Liver (tissue), 9 donors: ENCODE results near the gene LNX1. TPM values are rescaled to one million over a fixed set of nuclear protein-coding genes. Genes with fewer than 3 reads are reported as not detected.

ENCODE experiments used
- DNase-seq: peaks from one replicate; pipeline ENCODE4 v3.0.0-alpha.2; 2017; ENCODE audit warnings: low spot score
- H3K27ac ChIP-seq, 2 donors: one replicate each; pipeline ENCODE4 v1.7.0; 2013; ENCODE audit warnings: inconsistent platforms in 2 of 2, low read length in 2 of 2, control low read depth in 1 of 2, low read depth in 1 of 2, mild to moderate bottlenecking in 1 of 2
- H3K27me3 ChIP-seq, 4 donors: one replicate each; pipeline versions ENCODE4 v1.6.1 to v1.7.0; 2013; ENCODE audit warnings: low read length in 3 of 4, inconsistent platforms in 1 of 4, mild to moderate bottlenecking in 1 of 4, moderate library complexity in 1 of 4; ENCODE audit not compliant: control insufficient read depth in 4 of 4, insufficient read depth in 4 of 4
- H3K36me3 ChIP-seq, 4 donors: one replicate each; pipeline versions ENCODE4 v1.6.1 to v1.7.0; 2013; ENCODE audit warnings: low read length in 3 of 4, mild to moderate bottlenecking in 3 of 4, low read depth in 1 of 4, moderate library complexity in 1 of 4; ENCODE audit not compliant: control insufficient read depth in 4 of 4, insufficient read depth in 3 of 4
- H3K4me1 ChIP-seq, 4 donors: one replicate each; pipeline versions ENCODE4 v1.6.1 to v1.7.0; 2013; ENCODE audit warnings: low read length in 3 of 4, mild to moderate bottlenecking in 3 of 4, moderate library complexity in 1 of 4; ENCODE audit not compliant: control insufficient read depth in 4 of 4, insufficient read depth in 4 of 4
- H3K4me3 ChIP-seq, 3 donors: one replicate each; pipeline versions ENCODE4 v1.6.1 to v1.7.0; 2013; ENCODE audit warnings: low read length in 3 of 3, control low read depth in 1 of 3, low read depth in 1 of 3, mild to moderate bottlenecking in 1 of 3
- H3K9ac ChIP-seq, 2 donors: one replicate each; pipeline ENCODE4 v1.7.0; 2013; ENCODE audit warnings: low read length in 2 of 2, mild to moderate bottlenecking in 2 of 2, moderate library complexity in 2 of 2, control low read depth in 1 of 2, low read depth in 1 of 2
- H3K9me3 ChIP-seq, 4 donors: one replicate each; pipeline versions ENCODE4 v1.6.1 to v1.7.0; 2013; ENCODE audit warnings: low read length in 3 of 4; ENCODE audit not compliant: control insufficient read depth in 4 of 4
- ATF3 ChIP-seq: IDR thresholded peaks from 2 replicates; pipeline ENCODE4 v1.6.1; 2016; ENCODE audit warnings: antibody characterized with exemption
- CTCF ChIP-seq: fragments of 150-350 bp; IDR thresholded peaks from 2 replicates; pipeline ENCODE4 v1.5.1; 2017; ENCODE audit warnings: improper control_type of control experiment, low read depth, low read length; ENCODE audit not compliant: missing input control
- EGR1 ChIP-seq, 2 donors: IDR thresholded peaks; 2 replicates each; pipeline ENCODE4 v1.6.1; 2016 to 2018; ENCODE audit warnings: antibody characterized with exemption in 2 of 2, low read depth in 2 of 2
- FOXA1 ChIP-seq: IDR thresholded peaks from 2 replicates; pipeline ENCODE4 v1.6.1; 2016; ENCODE audit warnings: antibody characterized with exemption
- FOXA2 ChIP-seq: IDR thresholded peaks from 2 replicates; pipeline ENCODE4 v1.6.1; 2016; ENCODE audit warnings: antibody characterized with exemption
- GABPA ChIP-seq, 2 donors: IDR thresholded peaks in 1 of 2; conservative IDR thresholded peaks in 1 of 2; 2 replicates each; pipeline ENCODE4 v1.6.1; 2016; ENCODE audit warnings: antibody characterized with exemption in 2 of 2, mild to moderate bottlenecking in 1 of 2, moderate library complexity in 1 of 2
- HNF4G ChIP-seq: IDR thresholded peaks from 2 replicates; pipeline ENCODE4 v1.6.1; 2016; ENCODE audit warnings: antibody characterized with exemption
- JUND ChIP-seq, 2 donors: IDR thresholded peaks; 2 replicates each; pipeline ENCODE4 v1.6.1; 2016; ENCODE audit warnings: antibody characterized with exemption in 2 of 2
- NR2F2 ChIP-seq: IDR thresholded peaks from 2 replicates; pipeline ENCODE4 v1.6.1; 2016; ENCODE audit warnings: antibody characterized with exemption
- RAD21 ChIP-seq, 2 donors: IDR thresholded peaks; 2 replicates each; pipeline ENCODE4 v1.6.1; 2016; ENCODE audit warnings: antibody characterized with exemption in 2 of 2, mild to moderate bottlenecking in 2 of 2
- REST ChIP-seq: IDR thresholded peaks from 2 replicates; pipeline ENCODE4 v1.6.1; 2016; ENCODE audit warnings: antibody characterized with exemption, mild to moderate bottlenecking
- RXRA ChIP-seq, 2 donors: IDR thresholded peaks; 2 replicates each; pipeline ENCODE4 v1.6.1; 2017 to 2018; ENCODE audit warnings: antibody characterized with exemption in 2 of 2, mild to moderate bottlenecking in 1 of 2
- SP1 ChIP-seq: IDR thresholded peaks from 2 replicates; pipeline ENCODE4 v1.6.1; 2018; ENCODE audit warnings: antibody characterized with exemption, mild to moderate bottlenecking
- TAF1 ChIP-seq: conservative IDR thresholded peaks from 2 replicates; pipeline ENCODE4 v1.6.1; 2016; ENCODE audit warnings: antibody characterized with exemption, mild to moderate bottlenecking
- YY1 ChIP-seq: IDR thresholded peaks from 2 replicates; pipeline ENCODE4 v1.6.1; 2016; ENCODE audit warnings: antibody characterized with exemption, mild to moderate bottlenecking
- WGBS: extraction: QIAGEN DNeasy Blood & Tissue Kit; methylation state at CpG from one replicate; pipeline ENCODE4 v1.1.7; 2013; 5-methylcytosine and 5-hydroxymethylcytosine counted together
- polyA plus RNA-seq, 2 donors: library from polyadenylated mRNA; stranded (reverse) in 1 of 2; unstranded in 1 of 2; fragments of 200-250 nt in 1 of 2; fragments of >200 nt in 1 of 2; fragmentation: Nextera tagmentation in 1 of 2; extraction: Ambion mirVana in 1 of 2; gene quantifications; one replicate each; pipeline versions ENCODE4 v1.2.1 to v1.2.3, GENCODE V29; 2013 to 2015
- total RNA-seq, 2 donors: library from RNA; depleted of rRNA; stranded (reverse); fragments of >200 nt; gene quantifications; one replicate each; pipeline ENCODE4 v1.2.3, GENCODE V29; 2014
- TF ChIP-seq, protein P1 (sequence below): IDR thresholded peaks from 2 replicates; pipeline ENCODE4 v1.6.1; 2016; ENCODE audit warnings: antibody characterized with exemption
- TF ChIP-seq, protein P2 (sequence below): IDR thresholded peaks from 2 replicates; pipeline ENCODE4 v1.6.1; 2016; ENCODE audit warnings: antibody characterized with exemption
- donor health status: healthy.
- donor health status: healthy.
- donor health status: healthy.
- donor health status: healthy.
- donor health status: healthy.

Gene LNX1
- total and polyA plus RNA-seq, 4 donors = 1.5 to 3.4 (median 2.3) TPM

DNA sequence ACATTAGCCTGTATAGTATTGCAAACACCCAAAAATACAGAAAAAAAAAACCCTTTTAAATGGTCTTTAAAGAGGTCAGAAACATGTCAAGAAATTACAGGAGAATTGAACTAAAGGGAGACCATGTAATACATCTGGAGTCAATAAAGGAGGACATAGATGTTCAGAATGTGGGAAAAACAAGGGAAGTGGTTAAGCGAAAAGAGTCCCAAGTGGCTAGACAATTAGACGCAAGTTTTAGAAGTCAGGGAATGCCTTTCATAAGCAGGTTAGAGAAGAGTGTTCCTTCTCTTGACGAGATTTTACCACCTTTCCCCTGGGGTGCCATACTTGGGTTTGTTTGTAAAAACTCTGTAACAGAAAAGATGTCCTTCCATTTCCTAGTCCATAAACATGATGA lies 7.8 kb downstream of the LNX1 start:
- no peak overlapping the region for H3K27ac ChIP-seq
- DNase-seq = no peak
- WGBS = 94% methylated on average over 3 of the region's 3 CpGs
- H3K27me3 ChIP-seq = no peaks in the 10 kb centered on the region
- H3K4me3 ChIP-seq = no peak overlapping the region
- no peak overlapping the region for H3K9ac ChIP-seq
- TF ChIP-seq JUND (IDR thresholded peaks at IDR 0.05) = no peak
- H3K9me3 ChIP-seq = no peaks in the 10 kb centered on the region
- peaks cover 2 to 18% (median 8%) of the 10 kb centered on the region in 4 donors for H3K4me1 ChIP-seq
- no peaks in the 10 kb centered on the region for H3K36me3 ChIP-seq

DNA sequence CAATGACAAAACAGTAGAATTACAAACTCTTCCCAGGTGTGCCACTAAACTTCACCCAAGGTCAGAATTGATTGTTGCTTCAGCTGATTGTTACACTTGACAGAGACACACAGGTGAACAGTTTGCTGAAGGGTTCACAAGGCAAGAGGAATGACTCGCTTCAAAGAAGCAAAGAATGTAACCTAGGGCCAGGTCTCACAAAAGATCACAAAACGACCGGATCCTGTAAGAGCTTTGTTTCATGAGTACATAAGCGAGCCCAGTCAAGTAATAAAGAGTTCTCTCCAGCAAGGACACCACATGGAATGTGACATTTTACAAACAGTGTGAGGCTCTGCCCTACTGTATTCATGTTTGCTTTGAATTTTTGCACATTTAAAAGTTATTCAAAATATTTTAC lies 9.1 kb downstream of the LNX1 start:
- H3K27me3 ChIP-seq = no peaks in the 10 kb centered on the region
- peaks cover 1 to 16% (median 4%) of the 10 kb centered on the region in 4 donors for H3K4me1 ChIP-seq
- H3K27ac ChIP-seq = no peak overlapping the region
- H3K9ac ChIP-seq = no peak overlapping the region
- no peaks in the 10 kb centered on the region for H3K36me3 ChIP-seq
- TF ChIP-seq RXRA (IDR thresholded peaks at IDR 0.05) (peak in 1 of 2 donors; percentile 10), GABPA (IDR thresholded peaks at IDR 0.05 in 1 of 2, conservative IDR thresholded peaks at IDR 0.05 in 1 of 2) (no peak), FOXA1 (no peak), CTCF (no peak), EGR1 (IDR thresholded peaks at IDR 0.05; ENCODE audit: low read depth in 2 of 2) (no peak), ATF3 (no peak), SP1 (no peak)
- TF ChIP-seq, protein P1, sequence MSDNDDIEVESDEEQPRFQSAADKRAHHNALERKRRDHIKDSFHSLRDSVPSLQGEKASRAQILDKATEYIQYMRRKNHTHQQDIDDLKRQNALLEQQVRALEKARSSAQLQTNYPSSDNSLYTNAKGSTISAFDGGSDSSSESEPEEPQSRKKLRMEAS = no peak
- no peak for DNase-seq
- WGBS = 49% methylated on average over 4 of the region's 4 CpGs
- no peaks in the 10 kb centered on the region for H3K9me3 ChIP-seq
- no peak overlapping the region for H3K4me3 ChIP-seq

- Histone ChIP-seq H3K4me3 (no peak overlapping the region), H3K27me3 (no peaks in the 10 kb centered on the region), H3K4me1 (peaks cover 4 to 23% (median 9%) of the 10 kb centered on the region in 4 donors), H3K36me3 (no peaks in the 10 kb centered on the region), H3K9me3 (no peaks in the 10 kb centered on the region), H3K27ac (no peak overlapping the region), H3K9ac (no peak overlapping the region)
- WGBS = 88% methylated on average over 3 of the region's 3 CpGs
- no peak for DNase-seq
- TF ChIP-seq REST = no peak
- no peak for TF ChIP-seq YY1
- no peak for TF ChIP-seq FOXA2
- no peak for TF ChIP-seq EGR1 (IDR thresholded peaks at IDR 0.05; ENCODE audit: low read depth in 2 of 2)
- no peak for TF ChIP-seq NR2F2
- TF ChIP-seq, protein P2, sequence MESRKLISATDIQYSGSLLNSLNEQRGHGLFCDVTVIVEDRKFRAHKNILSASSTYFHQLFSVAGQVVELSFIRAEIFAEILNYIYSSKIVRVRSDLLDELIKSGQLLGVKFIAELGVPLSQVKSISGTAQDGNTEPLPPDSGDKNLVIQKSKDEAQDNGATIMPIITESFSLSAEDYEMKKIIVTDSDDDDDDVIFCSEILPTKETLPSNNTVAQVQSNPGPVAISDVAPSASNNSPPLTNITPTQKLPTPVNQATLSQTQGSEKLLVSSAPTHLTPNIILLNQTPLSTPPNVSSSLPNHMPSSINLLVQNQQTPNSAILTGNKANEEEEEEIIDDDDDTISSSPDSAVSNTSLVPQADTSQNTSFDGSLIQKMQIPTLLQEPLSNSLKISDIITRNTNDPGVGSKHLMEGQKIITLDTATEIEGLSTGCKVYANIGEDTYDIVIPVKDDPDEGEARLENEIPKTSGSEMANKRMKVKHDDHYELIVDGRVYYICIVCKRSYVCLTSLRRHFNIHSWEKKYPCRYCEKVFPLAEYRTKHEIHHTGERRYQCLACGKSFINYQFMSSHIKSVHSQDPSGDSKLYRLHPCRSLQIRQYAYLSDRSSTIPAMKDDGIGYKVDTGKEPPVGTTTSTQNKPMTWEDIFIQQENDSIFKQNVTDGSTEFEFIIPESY = no peak
- no peak for TF ChIP-seq ATF3
- no peak for TF ChIP-seq RXRA (IDR thresholded peaks at IDR 0.05)
- no peak for TF ChIP-seq RAD21 (IDR thresholded peaks at IDR 0.05)
- no peak for TF ChIP-seq SP1
- TF ChIP-seq FOXA1 = no peak
- TF ChIP-seq JUND (IDR thresholded peaks at IDR 0.05) = no peak
- TF ChIP-seq TAF1 = no peak
- TF ChIP-seq, protein P1 = no peak
- no peak for TF ChIP-seq CTCF
- TF ChIP-seq HNF4G = no peak
Observed at GRCh38 chr4:53580274-53580673, 11.0 kb downstream of the LNX1 start.
